WTC11 (cell line): Measurements from ENCODE around the gene MACROD2. TPM values are rescaled to one million over a fixed set of nuclear protein-coding genes. Genes with fewer than 3 reads are reported as not detected.

ENCODE experiments used
- ATAC-seq: fragments of 200-7000 bp; cut with Tn5 transposase; 2 replicates; pipeline ENCODE4 v1.10.0; 2021; ENCODE audit warnings: mild to moderate bottlenecking, moderate library complexity
- CTCF ChIA-PET: fragments of 300-600 bp; sonication (Branson Sonifier 250); formaldehyde crosslinking; loops from one replicate; lab custom pipeline; 2021; ENCODE audit warnings: antibody characterized with exemption; lab: Charles Lee
- POLR2A ChIA-PET: fragments of 350-600 bp; sonication (Branson Sonifier 250); formaldehyde crosslinking; loops from one replicate; lab custom pipeline; 2021; ENCODE audit warnings: antibody characterized with exemption; lab: Charles Lee
- DNase-seq: peaks from one replicate; pipeline ENCODE4 v3.0.0; 2021; ENCODE audit warnings: low spot score
- H3K27ac Mint-ChIP-seq: 2 replicates; pipeline ENCODE4 v1.8.0; 2021; ENCODE audit warnings: mixed read lengths
- H3K27me3 Mint-ChIP-seq: 2 replicates; pipeline ENCODE4 v1.8.0; 2021; ENCODE audit warnings: low read depth, mild to moderate bottlenecking, moderate library complexity, mixed read lengths
- H3K36me3 Mint-ChIP-seq: 2 replicates; pipeline ENCODE4 v1.8.0; 2021; ENCODE audit warnings: mixed read lengths
- H3K4me1 Mint-ChIP-seq: 2 replicates; pipeline ENCODE4 v1.8.0; 2022; ENCODE audit warnings: mixed read lengths
- H3K4me3 Mint-ChIP-seq: 2 replicates; pipeline ENCODE4 v1.8.0; 2021; ENCODE audit warnings: mild to moderate bottlenecking, moderate library complexity, mixed read lengths
- H3K9me3 Mint-ChIP-seq: 2 replicates; pipeline ENCODE4 v1.8.0; 2021; ENCODE audit warnings: mixed read lengths
- ATF1 ChIP-seq: sonication (generic); formaldehyde crosslinking; IDR thresholded peaks from 2 replicates; pipeline ENCODE4 v1.8.1; 2023; ENCODE audit warnings: mild to moderate bottlenecking, moderate library complexity, missing genetic modification reagents
- CBFB ChIP-seq: sonication (generic); formaldehyde crosslinking; IDR thresholded peaks from 2 replicates; pipeline ENCODE4 v1.8.1; 2022; ENCODE audit warnings: mild to moderate bottlenecking, low read depth, missing genetic modification reagents
- CREM ChIP-seq: sonication (generic); formaldehyde crosslinking; IDR thresholded peaks from 2 replicates; pipeline ENCODE4 v1.8.1; 2022; ENCODE audit warnings: mild to moderate bottlenecking, missing genetic modification reagents, moderate library complexity
- E2F1 ChIP-seq: sonication (generic); formaldehyde crosslinking; IDR thresholded peaks from 2 replicates; pipeline ENCODE4 v1.8.0; 2022; ENCODE audit warnings: mild to moderate bottlenecking, missing genetic modification reagents
- EMX1 ChIP-seq: fragments of 250-450 bp; sonication (Bioruptor Pico); IDR thresholded peaks from 2 replicates; pipeline ENCODE4 v1.8.0; 2021; ENCODE audit warnings: mild to moderate bottlenecking
- ESRRA ChIP-seq: sonication (generic); formaldehyde crosslinking; IDR thresholded peaks from 2 replicates; pipeline ENCODE4 v1.8.1; 2022; ENCODE audit warnings: mild to moderate bottlenecking, missing genetic modification reagents, borderline replicate concordance
- FOXJ3 ChIP-seq: sonication (generic); formaldehyde crosslinking; IDR thresholded peaks from 2 replicates; pipeline ENCODE4 v1.9.0; 2021; ENCODE audit warnings: missing genetic modification reagents, mild to moderate bottlenecking, borderline replicate concordance
- GABPB1 ChIP-seq: sonication (generic); formaldehyde crosslinking; IDR thresholded peaks from 2 replicates; pipeline ENCODE4 v1.8.1; 2023; ENCODE audit warnings: mild to moderate bottlenecking, missing genetic modification reagents
- JUN ChIP-seq: sonication (generic); formaldehyde crosslinking; IDR thresholded peaks from 2 replicates; pipeline ENCODE4 v1.8.0; 2023; ENCODE audit warnings: mild to moderate bottlenecking, missing genetic modification reagents
- NFE2L1 ChIP-seq: sonication (generic); formaldehyde crosslinking; IDR thresholded peaks from 2 replicates; pipeline ENCODE4 v1.8.1; 2023; ENCODE audit warnings: missing genetic modification reagents
- SMAD3 ChIP-seq: sonication (generic); formaldehyde crosslinking; IDR thresholded peaks from 2 replicates; pipeline ENCODE4 v1.8.0; 2022; ENCODE audit warnings: missing genetic modification reagents, mild to moderate bottlenecking, borderline replicate concordance
- TP53 ChIP-seq: sonication (generic); formaldehyde crosslinking; IDR thresholded peaks from 2 replicates; pipeline ENCODE4 v1.8.1; 2023; ENCODE audit warnings: mild to moderate bottlenecking, missing genetic modification reagents
- ZNF138 ChIP-seq: sonication (generic); formaldehyde crosslinking; conservative IDR thresholded peaks from 2 replicates; pipeline ENCODE4 v1.8.1; 2022; ENCODE audit warnings: mild to moderate bottlenecking, moderate library complexity, missing genetic modification reagents
- ZNF219 ChIP-seq: sonication (generic); formaldehyde crosslinking; IDR thresholded peaks from 2 replicates; pipeline ENCODE4 v1.8.0; 2023; ENCODE audit warnings: missing genetic modification reagents, mild to moderate bottlenecking, borderline replicate concordance
- total RNA-seq: library from RNA; stranded (reverse); gene quantifications from 3 replicates; pipeline ENCODE4 v1.2.3, GENCODE V29; 2021
- TF ChIP-seq, protein P1 (sequence below): sonication (generic); formaldehyde crosslinking; IDR thresholded peaks from 2 replicates; pipeline ENCODE4 v1.8.0; 2023; ENCODE audit warnings: missing genetic modification reagents, mild to moderate bottlenecking, borderline replicate concordance
- TF ChIP-seq, protein P2 (sequence below): sonication (generic); formaldehyde crosslinking; IDR thresholded peaks from 2 replicates; pipeline ENCODE4 v1.8.0; 2022; ENCODE audit warnings: mild to moderate bottlenecking, missing genetic modification reagents
- TF ChIP-seq, protein P3 (sequence below): sonication (generic); formaldehyde crosslinking; IDR thresholded peaks from 2 replicates; pipeline ENCODE4 v1.8.1; 2022; ENCODE audit warnings: low read depth, missing genetic modification reagents, borderline replicate concordance
- TF ChIP-seq, protein P4 (sequence below): sonication (generic); formaldehyde crosslinking; IDR thresholded peaks from 2 replicates; pipeline ENCODE4 v1.8.1; 2023; ENCODE audit warnings: mild to moderate bottlenecking, missing genetic modification reagents, borderline replicate concordance
- TF ChIP-seq, protein P5 (sequence below): fragments of 250-450 bp; sonication (Bioruptor Pico); IDR thresholded peaks from 2 replicates; pipeline ENCODE4 v2.1.2; 2022; ENCODE audit warnings: mild to moderate bottlenecking, moderate library complexity
- TF ChIP-seq, protein P6 (sequence below): sonication (generic); formaldehyde crosslinking; IDR thresholded peaks from 2 replicates; pipeline ENCODE4 v1.8.1; 2023; ENCODE audit warnings: mild to moderate bottlenecking, missing genetic modification reagents

The MACROD2 gene
- total RNA-seq, 1 experiment from 2014 or later, result 4.1 TPM

DNA sequence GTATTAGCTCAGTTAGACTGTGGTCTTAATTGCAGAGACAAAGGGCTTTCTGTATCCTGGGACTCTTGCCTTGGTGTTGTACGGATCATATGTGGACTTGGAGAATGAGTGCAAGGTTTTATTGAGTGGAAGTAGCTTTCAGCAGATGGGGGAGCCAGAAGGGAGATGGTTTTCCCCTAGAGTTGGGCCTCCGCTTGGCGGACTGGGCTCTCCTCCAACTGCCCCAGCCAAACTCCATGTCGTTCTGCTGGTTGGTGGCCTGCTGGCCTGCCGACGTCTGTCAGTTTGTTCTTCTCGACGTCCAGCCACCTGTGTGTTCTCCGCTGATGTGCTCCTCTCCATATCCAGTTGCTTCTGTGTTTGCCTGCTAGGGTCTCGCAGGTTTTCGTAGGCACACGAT is 531.6 kb downstream of the MACROD2 start:
- no peak for ATAC-seq
- Mint-ChIP-seq H3K9me3 (no peaks in the 10 kb centered on the region), H3K4me3 (no peak overlapping the region), H3K4me1 (0 out of 2 replicates have a peak, but pooled peaks cover 7% of the 10 kb centered on the region), H3K36me3 (no peaks in the 10 kb centered on the region), H3K27me3 (no peaks in the 10 kb centered on the region), H3K27ac (no peak overlapping the region)
- TF ChIP-seq, protein P1, sequence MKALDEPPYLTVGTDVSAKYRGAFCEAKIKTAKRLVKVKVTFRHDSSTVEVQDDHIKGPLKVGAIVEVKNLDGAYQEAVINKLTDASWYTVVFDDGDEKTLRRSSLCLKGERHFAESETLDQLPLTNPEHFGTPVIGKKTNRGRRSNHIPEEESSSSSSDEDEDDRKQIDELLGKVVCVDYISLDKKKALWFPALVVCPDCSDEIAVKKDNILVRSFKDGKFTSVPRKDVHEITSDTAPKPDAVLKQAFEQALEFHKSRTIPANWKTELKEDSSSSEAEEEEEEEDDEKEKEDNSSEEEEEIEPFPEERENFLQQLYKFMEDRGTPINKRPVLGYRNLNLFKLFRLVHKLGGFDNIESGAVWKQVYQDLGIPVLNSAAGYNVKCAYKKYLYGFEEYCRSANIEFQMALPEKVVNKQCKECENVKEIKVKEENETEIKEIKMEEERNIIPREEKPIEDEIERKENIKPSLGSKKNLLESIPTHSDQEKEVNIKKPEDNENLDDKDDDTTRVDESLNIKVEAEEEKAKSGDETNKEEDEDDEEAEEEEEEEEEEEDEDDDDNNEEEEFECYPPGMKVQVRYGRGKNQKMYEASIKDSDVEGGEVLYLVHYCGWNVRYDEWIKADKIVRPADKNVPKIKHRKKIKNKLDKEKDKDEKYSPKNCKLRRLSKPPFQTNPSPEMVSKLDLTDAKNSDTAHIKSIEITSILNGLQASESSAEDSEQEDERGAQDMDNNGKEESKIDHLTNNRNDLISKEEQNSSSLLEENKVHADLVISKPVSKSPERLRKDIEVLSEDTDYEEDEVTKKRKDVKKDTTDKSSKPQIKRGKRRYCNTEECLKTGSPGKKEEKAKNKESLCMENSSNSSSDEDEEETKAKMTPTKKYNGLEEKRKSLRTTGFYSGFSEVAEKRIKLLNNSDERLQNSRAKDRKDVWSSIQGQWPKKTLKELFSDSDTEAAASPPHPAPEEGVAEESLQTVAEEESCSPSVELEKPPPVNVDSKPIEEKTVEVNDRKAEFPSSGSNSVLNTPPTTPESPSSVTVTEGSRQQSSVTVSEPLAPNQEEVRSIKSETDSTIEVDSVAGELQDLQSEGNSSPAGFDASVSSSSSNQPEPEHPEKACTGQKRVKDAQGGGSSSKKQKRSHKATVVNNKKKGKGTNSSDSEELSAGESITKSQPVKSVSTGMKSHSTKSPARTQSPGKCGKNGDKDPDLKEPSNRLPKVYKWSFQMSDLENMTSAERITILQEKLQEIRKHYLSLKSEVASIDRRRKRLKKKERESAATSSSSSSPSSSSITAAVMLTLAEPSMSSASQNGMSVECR, result no peak
- TF ChIP-seq, protein P2, sequence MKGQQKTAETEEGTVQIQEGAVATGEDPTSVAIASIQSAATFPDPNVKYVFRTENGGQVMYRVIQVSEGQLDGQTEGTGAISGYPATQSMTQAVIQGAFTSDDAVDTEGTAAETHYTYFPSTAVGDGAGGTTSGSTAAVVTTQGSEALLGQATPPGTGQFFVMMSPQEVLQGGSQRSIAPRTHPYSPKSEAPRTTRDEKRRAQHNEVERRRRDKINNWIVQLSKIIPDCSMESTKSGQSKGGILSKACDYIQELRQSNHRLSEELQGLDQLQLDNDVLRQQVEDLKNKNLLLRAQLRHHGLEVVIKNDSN (CRISPR knock-in tag), result no peak
- TF ChIP-seq TP53 (CRISPR knock-in tag) (no peak), ESRRA (no peak)
- ChIA-PET POLR2A (no interaction called here), CTCF (no interaction called here)
- DNase-seq, result no peak

DNA sequence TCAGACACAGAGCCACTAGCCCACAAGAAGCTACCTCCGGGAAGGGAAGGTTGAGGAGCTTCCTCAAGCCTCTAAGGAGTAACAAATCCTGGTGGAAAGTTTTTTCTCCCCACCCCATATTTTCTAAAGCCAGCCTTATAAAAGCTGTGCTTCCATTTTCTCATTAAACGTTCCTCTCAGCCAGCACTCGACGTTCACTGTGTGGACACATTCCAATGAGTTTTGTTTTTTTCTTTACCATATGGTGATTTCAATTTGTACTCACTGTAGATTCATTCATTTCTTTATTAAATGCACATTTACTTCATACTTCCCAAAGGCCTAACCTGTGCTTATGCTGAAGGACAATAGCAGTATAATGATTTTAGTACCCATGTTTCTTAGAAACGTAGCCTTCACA is 536.5 kb downstream of the MACROD2 start:
- Mint-ChIP-seq H3K27me3 (no peaks in the 10 kb centered on the region), H3K4me3 (no peak overlapping the region), H3K27ac (no peak overlapping the region), H3K36me3 (no peaks in the 10 kb centered on the region), H3K4me1 (no peaks in the 10 kb centered on the region), H3K9me3 (no peaks in the 10 kb centered on the region)
- DNase-seq (no peak), ATAC-seq (no peak)
- POLR2A ChIA-PET, result interaction anchor here (0.7 kb wide), 1 partner anchor 157 kb away, joined by 3 read pairs; no protein-coding TSS in a partner anchor
- CTCF ChIA-PET, result no interaction called here
- TF ChIP-seq JUN (CRISPR knock-in tag), result no peak
- TF ChIP-seq, protein P3, sequence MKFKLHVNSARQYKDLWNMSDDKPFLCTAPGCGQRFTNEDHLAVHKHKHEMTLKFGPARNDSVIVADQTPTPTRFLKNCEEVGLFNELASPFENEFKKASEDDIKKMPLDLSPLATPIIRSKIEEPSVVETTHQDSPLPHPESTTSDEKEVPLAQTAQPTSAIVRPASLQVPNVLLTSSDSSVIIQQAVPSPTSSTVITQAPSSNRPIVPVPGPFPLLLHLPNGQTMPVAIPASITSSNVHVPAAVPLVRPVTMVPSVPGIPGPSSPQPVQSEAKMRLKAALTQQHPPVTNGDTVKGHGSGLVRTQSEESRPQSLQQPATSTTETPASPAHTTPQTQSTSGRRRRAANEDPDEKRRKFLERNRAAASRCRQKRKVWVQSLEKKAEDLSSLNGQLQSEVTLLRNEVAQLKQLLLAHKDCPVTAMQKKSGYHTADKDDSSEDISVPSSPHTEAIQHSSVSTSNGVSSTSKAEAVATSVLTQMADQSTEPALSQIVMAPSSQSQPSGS (CRISPR knock-in tag), result no peak
- TF ChIP-seq ATF1 (CRISPR knock-in tag), result no peak
- no peak for TF ChIP-seq CREM
- TF ChIP-seq, protein P4, sequence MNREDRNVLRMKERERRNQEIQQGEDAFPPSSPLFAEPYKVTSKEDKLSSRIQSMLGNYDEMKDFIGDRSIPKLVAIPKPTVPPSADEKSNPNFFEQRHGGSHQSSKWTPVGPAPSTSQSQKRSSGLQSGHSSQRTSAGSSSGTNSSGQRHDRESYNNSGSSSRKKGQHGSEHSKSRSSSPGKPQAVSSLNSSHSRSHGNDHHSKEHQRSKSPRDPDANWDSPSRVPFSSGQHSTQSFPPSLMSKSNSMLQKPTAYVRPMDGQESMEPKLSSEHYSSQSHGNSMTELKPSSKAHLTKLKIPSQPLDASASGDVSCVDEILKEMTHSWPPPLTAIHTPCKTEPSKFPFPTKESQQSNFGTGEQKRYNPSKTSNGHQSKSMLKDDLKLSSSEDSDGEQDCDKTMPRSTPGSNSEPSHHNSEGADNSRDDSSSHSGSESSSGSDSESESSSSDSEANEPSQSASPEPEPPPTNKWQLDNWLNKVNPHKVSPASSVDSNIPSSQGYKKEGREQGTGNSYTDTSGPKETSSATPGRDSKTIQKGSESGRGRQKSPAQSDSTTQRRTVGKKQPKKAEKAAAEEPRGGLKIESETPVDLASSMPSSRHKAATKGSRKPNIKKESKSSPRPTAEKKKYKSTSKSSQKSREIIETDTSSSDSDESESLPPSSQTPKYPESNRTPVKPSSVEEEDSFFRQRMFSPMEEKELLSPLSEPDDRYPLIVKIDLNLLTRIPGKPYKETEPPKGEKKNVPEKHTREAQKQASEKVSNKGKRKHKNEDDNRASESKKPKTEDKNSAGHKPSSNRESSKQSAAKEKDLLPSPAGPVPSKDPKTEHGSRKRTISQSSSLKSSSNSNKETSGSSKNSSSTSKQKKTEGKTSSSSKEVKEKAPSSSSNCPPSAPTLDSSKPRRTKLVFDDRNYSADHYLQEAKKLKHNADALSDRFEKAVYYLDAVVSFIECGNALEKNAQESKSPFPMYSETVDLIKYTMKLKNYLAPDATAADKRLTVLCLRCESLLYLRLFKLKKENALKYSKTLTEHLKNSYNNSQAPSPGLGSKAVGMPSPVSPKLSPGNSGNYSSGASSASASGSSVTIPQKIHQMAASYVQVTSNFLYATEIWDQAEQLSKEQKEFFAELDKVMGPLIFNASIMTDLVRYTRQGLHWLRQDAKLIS (CRISPR knock-in tag), result no peak
- no peak for TF ChIP-seq NFE2L1 (CRISPR knock-in tag)
- TF ChIP-seq, protein P5, sequence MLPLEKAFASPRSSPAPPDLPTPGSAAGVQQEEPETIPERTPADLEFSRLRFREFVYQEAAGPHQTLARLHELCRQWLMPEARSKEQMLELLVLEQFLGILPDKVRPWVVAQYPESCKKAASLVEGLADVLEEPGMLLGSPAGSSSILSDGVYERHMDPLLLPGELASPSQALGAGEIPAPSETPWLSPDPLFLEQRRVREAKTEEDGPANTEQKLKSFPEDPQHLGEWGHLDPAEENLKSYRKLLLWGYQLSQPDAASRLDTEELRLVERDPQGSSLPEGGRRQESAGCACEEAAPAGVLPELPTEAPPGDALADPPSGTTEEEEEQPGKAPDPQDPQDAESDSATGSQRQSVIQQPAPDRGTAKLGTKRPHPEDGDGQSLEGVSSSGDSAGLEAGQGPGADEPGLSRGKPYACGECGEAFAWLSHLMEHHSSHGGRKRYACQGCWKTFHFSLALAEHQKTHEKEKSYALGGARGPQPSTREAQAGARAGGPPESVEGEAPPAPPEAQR, result no peak
- TF ChIP-seq E2F1 (CRISPR knock-in tag), result no peak
- TF ChIP-seq GABPB1 (CRISPR knock-in tag), result no peak
- no peak for TF ChIP-seq ESRRA
- no peak for TF ChIP-seq ZNF138 (CRISPR knock-in tag)
- TF ChIP-seq SMAD3 (CRISPR knock-in tag), result no peak
- TF ChIP-seq FOXJ3 (CRISPR knock-in tag), result no peak
- TF ChIP-seq, protein P6, sequence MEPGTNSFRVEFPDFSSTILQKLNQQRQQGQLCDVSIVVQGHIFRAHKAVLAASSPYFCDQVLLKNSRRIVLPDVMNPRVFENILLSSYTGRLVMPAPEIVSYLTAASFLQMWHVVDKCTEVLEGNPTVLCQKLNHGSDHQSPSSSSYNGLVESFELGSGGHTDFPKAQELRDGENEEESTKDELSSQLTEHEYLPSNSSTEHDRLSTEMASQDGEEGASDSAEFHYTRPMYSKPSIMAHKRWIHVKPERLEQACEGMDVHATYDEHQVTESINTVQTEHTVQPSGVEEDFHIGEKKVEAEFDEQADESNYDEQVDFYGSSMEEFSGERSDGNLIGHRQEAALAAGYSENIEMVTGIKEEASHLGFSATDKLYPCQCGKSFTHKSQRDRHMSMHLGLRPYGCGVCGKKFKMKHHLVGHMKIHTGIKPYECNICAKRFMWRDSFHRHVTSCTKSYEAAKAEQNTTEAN, result no peak
- no peak for TF ChIP-seq ZNF219 (CRISPR knock-in tag)
- TF ChIP-seq CBFB, result no peak
- TF ChIP-seq EMX1 (CRISPR knock-in tag), result no peak
